ENCODE results near the gene MAPK11.

The MAPK11 gene

DNA sequence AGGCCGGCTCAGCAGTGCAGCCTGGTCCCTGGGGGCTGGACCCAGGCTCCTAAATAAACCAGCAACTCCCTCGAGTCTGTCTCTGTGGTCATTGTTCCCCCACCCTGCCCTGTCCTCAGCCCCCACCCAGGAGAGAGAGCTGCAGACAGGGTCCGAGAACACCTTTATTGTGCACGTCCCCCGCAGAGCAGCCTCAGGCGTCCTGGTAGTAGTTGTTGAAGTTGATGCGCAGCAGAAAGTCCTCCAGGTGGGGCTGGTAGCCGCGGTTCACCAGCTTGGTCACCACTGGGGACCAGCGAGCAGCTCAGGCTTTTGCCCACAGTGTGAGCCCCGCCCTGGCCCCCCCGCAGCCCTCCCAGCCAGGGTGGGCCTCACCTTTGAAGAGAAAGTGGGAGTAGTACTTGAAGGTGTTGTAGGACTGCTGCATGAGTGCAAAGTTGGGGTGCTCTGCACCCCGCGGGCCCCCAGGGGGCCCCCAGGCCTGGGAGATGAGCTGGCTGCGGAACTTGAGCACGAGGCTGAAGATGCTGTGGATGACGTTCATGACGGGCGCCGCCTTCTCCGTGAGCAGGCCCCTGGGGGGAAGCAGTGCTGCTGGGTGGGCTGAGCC is 52.5 kb downstream of the MAPK11 start:
- Mint-ChIP-seq H3K4me3 (no peak overlapping the region), H3K36me3 (no peaks in the 10 kb centered on the region), H3K27me3 (no peaks in the 10 kb centered on the region), H3K27ac (no peak overlapping the region), H3K9me3 (ENCODE audit: low read depth) (no peaks in the 10 kb centered on the region), H3K4me1 (ENCODE audit: low read depth) (peaks cover 10% of the 10 kb centered on the region)

DNA sequence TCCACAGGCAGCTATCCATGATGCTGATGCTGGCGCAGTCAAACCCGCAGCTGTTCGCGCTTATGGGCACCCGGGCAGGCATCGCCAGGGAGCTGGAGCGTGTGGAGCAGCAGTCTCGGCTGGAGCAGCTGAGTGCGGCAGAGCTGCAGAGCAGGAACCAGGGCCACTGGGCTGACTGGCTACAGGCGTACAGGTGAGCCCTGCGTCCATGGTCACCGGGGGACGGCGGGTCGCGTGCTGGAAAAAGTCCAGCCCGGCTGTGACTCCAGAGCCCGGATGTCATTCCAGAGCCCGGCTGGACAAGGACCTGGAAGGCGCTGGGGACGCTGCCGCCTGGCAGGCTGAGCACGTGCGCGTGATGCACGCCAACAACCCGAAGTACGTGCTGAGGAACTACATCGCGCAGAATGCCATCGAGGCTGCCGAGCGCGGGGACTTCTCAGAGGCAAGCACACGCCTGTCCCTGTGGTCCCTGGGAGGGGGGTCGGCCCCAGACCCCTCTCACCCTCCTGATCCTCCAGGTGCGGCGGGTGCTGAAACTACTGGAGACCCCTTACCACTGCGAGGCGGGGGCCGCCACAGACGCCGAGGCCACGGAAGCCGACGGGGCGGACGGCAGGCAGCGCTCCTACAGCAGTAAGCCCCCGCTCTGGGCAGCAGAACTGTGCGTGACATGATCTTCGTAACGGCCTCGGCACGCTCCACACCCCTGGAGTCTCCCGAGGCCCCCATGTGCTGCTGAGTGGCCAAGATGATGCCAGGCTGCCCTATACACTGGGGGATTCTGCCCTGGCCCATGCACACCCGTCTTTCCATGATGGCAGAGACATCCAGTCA is 53.3 kb downstream of the MAPK11 start:
- Mint-ChIP-seq H3K27me3 (no peaks in the 10 kb centered on the region), H3K4me3 (no peak overlapping the region), H3K4me1 (ENCODE audit: low read depth) (peaks cover 13% of the 10 kb centered on the region), H3K36me3 (peaks cover 2% of the 10 kb centered on the region), H3K9me3 (ENCODE audit: low read depth) (no peaks in the 10 kb centered on the region), H3K27ac (no peak overlapping the region)

GRCh38 chr22:50216055-50216683 is 54.0 kb downstream of the MAPK11 start:
- H3K9me3 Mint-ChIP-seq (ENCODE audit: low read depth), result no peaks in the 10 kb centered on the region
- peaks cover 2% of the 10 kb centered on the region for H3K36me3 Mint-ChIP-seq
- H3K4me3 Mint-ChIP-seq, result no peak overlapping the region
- no peaks in the 10 kb centered on the region for H3K27me3 Mint-ChIP-seq
- no peak overlapping the region for H3K27ac Mint-ChIP-seq
- H3K4me1 Mint-ChIP-seq (ENCODE audit: low read depth), result peaks cover 16% of the 10 kb centered on the region

- H3K27ac Mint-ChIP-seq, result no peak overlapping the region
Measured at GRCh38 chr22:50215297-50216054, 54.7 kb downstream of the MAPK11 start.

More at GRCh38 chr22:50215297-50216054, 54.7 kb downstream of the MAPK11 start:
- H3K27me3 Mint-ChIP-seq, result no peaks in the 10 kb centered on the region
- no peaks in the 10 kb centered on the region for H3K9me3 Mint-ChIP-seq (ENCODE audit: low read depth)
- H3K36me3 Mint-ChIP-seq, result peaks cover 2% of the 10 kb centered on the region
- H3K4me3 Mint-ChIP-seq, result no peak overlapping the region
- H3K4me1 Mint-ChIP-seq (ENCODE audit: low read depth), result peaks cover 19% of the 10 kb centered on the region

Measured in activated naive CD8-positive, alpha-beta T cell (primary cell).